Liver (tissue), 9 donors: ENCODE results near the gene SLC37A4. TPM values are rescaled to one million over a fixed set of nuclear protein-coding genes. Genes with fewer than 3 reads are reported as not detected.

Experiments
- DNase-seq: peaks from one replicate; pipeline ENCODE4 v3.0.0-alpha.2; 2017; ENCODE audit warnings: low spot score
- H3K27ac ChIP-seq, 2 donors: one replicate each; pipeline ENCODE4 v1.7.0; 2013; ENCODE audit warnings: inconsistent platforms in 2 of 2, low read length in 2 of 2, control low read depth in 1 of 2, low read depth in 1 of 2, mild to moderate bottlenecking in 1 of 2
- H3K27me3 ChIP-seq, 4 donors: one replicate each; pipeline versions ENCODE4 v1.6.1 to v1.7.0; 2013; ENCODE audit warnings: low read length in 3 of 4, inconsistent platforms in 1 of 4, mild to moderate bottlenecking in 1 of 4, moderate library complexity in 1 of 4; ENCODE audit not compliant: control insufficient read depth in 4 of 4, insufficient read depth in 4 of 4
- H3K36me3 ChIP-seq, 4 donors: one replicate each; pipeline versions ENCODE4 v1.6.1 to v1.7.0; 2013; ENCODE audit warnings: low read length in 3 of 4, mild to moderate bottlenecking in 3 of 4, low read depth in 1 of 4, moderate library complexity in 1 of 4; ENCODE audit not compliant: control insufficient read depth in 4 of 4, insufficient read depth in 3 of 4
- H3K4me1 ChIP-seq, 4 donors: one replicate each; pipeline versions ENCODE4 v1.6.1 to v1.7.0; 2013; ENCODE audit warnings: low read length in 3 of 4, mild to moderate bottlenecking in 3 of 4, moderate library complexity in 1 of 4; ENCODE audit not compliant: control insufficient read depth in 4 of 4, insufficient read depth in 4 of 4
- H3K4me3 ChIP-seq, 3 donors: one replicate each; pipeline versions ENCODE4 v1.6.1 to v1.7.0; 2013; ENCODE audit warnings: low read length in 3 of 3, control low read depth in 1 of 3, low read depth in 1 of 3, mild to moderate bottlenecking in 1 of 3
- H3K9ac ChIP-seq, 2 donors: one replicate each; pipeline ENCODE4 v1.7.0; 2013; ENCODE audit warnings: low read length in 2 of 2, mild to moderate bottlenecking in 2 of 2, moderate library complexity in 2 of 2, control low read depth in 1 of 2, low read depth in 1 of 2
- H3K9me3 ChIP-seq, 4 donors: one replicate each; pipeline versions ENCODE4 v1.6.1 to v1.7.0; 2013; ENCODE audit warnings: low read length in 3 of 4; ENCODE audit not compliant: control insufficient read depth in 4 of 4
- ATF3 ChIP-seq: IDR thresholded peaks from 2 replicates; pipeline ENCODE4 v1.6.1; 2016; ENCODE audit warnings: antibody characterized with exemption
- CTCF ChIP-seq: fragments of 150-350 bp; IDR thresholded peaks from 2 replicates; pipeline ENCODE4 v1.5.1; 2017; ENCODE audit warnings: improper control_type of control experiment, low read depth, low read length; ENCODE audit not compliant: missing input control
- FOXA1 ChIP-seq: IDR thresholded peaks from 2 replicates; pipeline ENCODE4 v1.6.1; 2016; ENCODE audit warnings: antibody characterized with exemption
- FOXA2 ChIP-seq: IDR thresholded peaks from 2 replicates; pipeline ENCODE4 v1.6.1; 2016; ENCODE audit warnings: antibody characterized with exemption
- GABPA ChIP-seq, 2 donors: IDR thresholded peaks in 1 of 2; conservative IDR thresholded peaks in 1 of 2; 2 replicates each; pipeline ENCODE4 v1.6.1; 2016; ENCODE audit warnings: antibody characterized with exemption in 2 of 2, mild to moderate bottlenecking in 1 of 2, moderate library complexity in 1 of 2
- HNF4A ChIP-seq, 2 donors: conservative IDR thresholded peaks; 2 replicates each; pipeline ENCODE4 v1.6.1; 2016; ENCODE audit warnings: antibody characterized with exemption in 2 of 2, mild to moderate bottlenecking in 2 of 2
- HNF4G ChIP-seq: IDR thresholded peaks from 2 replicates; pipeline ENCODE4 v1.6.1; 2016; ENCODE audit warnings: antibody characterized with exemption
- JUND ChIP-seq, 2 donors: IDR thresholded peaks; 2 replicates each; pipeline ENCODE4 v1.6.1; 2016; ENCODE audit warnings: antibody characterized with exemption in 2 of 2
- MAX ChIP-seq: IDR thresholded peaks from 2 replicates; pipeline ENCODE4 v1.6.1; 2016; ENCODE audit warnings: antibody characterized with exemption
- NR2F2 ChIP-seq: IDR thresholded peaks from 2 replicates; pipeline ENCODE4 v1.6.1; 2016; ENCODE audit warnings: antibody characterized with exemption
- RAD21 ChIP-seq, 2 donors: IDR thresholded peaks; 2 replicates each; pipeline ENCODE4 v1.6.1; 2016; ENCODE audit warnings: antibody characterized with exemption in 2 of 2, mild to moderate bottlenecking in 2 of 2
- REST ChIP-seq: IDR thresholded peaks from 2 replicates; pipeline ENCODE4 v1.6.1; 2016; ENCODE audit warnings: antibody characterized with exemption, mild to moderate bottlenecking
- RXRA ChIP-seq, 2 donors: IDR thresholded peaks; 2 replicates each; pipeline ENCODE4 v1.6.1; 2017 to 2018; ENCODE audit warnings: antibody characterized with exemption in 2 of 2, mild to moderate bottlenecking in 1 of 2
- SP1 ChIP-seq: IDR thresholded peaks from 2 replicates; pipeline ENCODE4 v1.6.1; 2018; ENCODE audit warnings: antibody characterized with exemption, mild to moderate bottlenecking
- YY1 ChIP-seq: IDR thresholded peaks from 2 replicates; pipeline ENCODE4 v1.6.1; 2016; ENCODE audit warnings: antibody characterized with exemption, mild to moderate bottlenecking
- ZBTB33 ChIP-seq: IDR thresholded peaks from 2 replicates; pipeline ENCODE4 v1.6.1; 2016; ENCODE audit warnings: antibody characterized with exemption
- WGBS: extraction: QIAGEN DNeasy Blood & Tissue Kit; methylation state at CpG from one replicate; pipeline ENCODE4 v1.1.7; 2013; 5-methylcytosine and 5-hydroxymethylcytosine counted together
- polyA plus RNA-seq, 2 donors: library from polyadenylated mRNA; stranded (reverse) in 1 of 2; unstranded in 1 of 2; fragments of 200-250 nt in 1 of 2; fragments of >200 nt in 1 of 2; fragmentation: Nextera tagmentation in 1 of 2; extraction: Ambion mirVana in 1 of 2; gene quantifications; one replicate each; pipeline versions ENCODE4 v1.2.1 to v1.2.3, GENCODE V29; 2013 to 2015
- total RNA-seq, 2 donors: library from RNA; depleted of rRNA; stranded (reverse); fragments of >200 nt; gene quantifications; one replicate each; pipeline ENCODE4 v1.2.3, GENCODE V29; 2014
- donor health status: healthy.
- donor health status: healthy.
- donor health status: healthy.
- donor health status: healthy.
- donor health status: healthy.

The SLC37A4 gene
- total and polyA plus RNA-seq, 4 donors = 62.7 to 184 (median 96.3) TPM

- Histone ChIP-seq H3K9ac (no peak overlapping the region), H3K4me3 (no peak overlapping the region), H3K27ac (no peak overlapping the region), H3K4me1 (peaks cover 0 to 7% (median 1%) of the 10 kb centered on the region in 4 donors), H3K27me3 (no peaks in the 10 kb centered on the region), H3K9me3 (no peaks in the 10 kb centered on the region), H3K36me3 (no peaks in the 10 kb centered on the region)
- TF ChIP-seq HNF4A (conservative IDR thresholded peaks at IDR 0.05) (no peak), HNF4G (no peak)
- no peak for DNase-seq
- 52% methylated on average over 21 of the region's 21 CpGs for WGBS
Observed at GRCh38 chr11:118980191-118980881, 50.3 kb downstream of the SLC37A4 start.

GRCh38 chr11:118979434-118979833, 51.2 kb downstream of the SLC37A4 start:
- Histone ChIP-seq H3K9ac (no peak overlapping the region), H3K4me3 (no peak overlapping the region), H3K4me1 (peaks cover 0 to 7% (median 1%) of the 10 kb centered on the region in 4 donors), H3K27ac (no peak overlapping the region), H3K36me3 (no peaks in the 10 kb centered on the region), H3K9me3 (no peaks in the 10 kb centered on the region), H3K27me3 (no peaks in the 10 kb centered on the region)
- no peak for TF ChIP-seq GABPA (IDR thresholded peaks at IDR 0.05 in 1 of 2, conservative IDR thresholded peaks at IDR 0.05 in 1 of 2)
- TF ChIP-seq JUND (IDR thresholded peaks at IDR 0.05) = no peak
- no peak for TF ChIP-seq RXRA (IDR thresholded peaks at IDR 0.05)
- no peak for DNase-seq
- WGBS = 79% methylated on average over 9 of the region's 9 CpGs

GRCh38 chr11:118975771-118976709, 54.6 kb downstream of the SLC37A4 start:
- Histone ChIP-seq H3K4me3 (no peak overlapping the region), H3K36me3 (no peaks in the 10 kb centered on the region), H3K9me3 (no peaks in the 10 kb centered on the region), H3K9ac (no peak overlapping the region), H3K4me1 (peaks cover 0 to 7% (median 1%) of the 10 kb centered on the region in 4 donors), H3K27ac (peak overlapping the region; percentile 14 to 66), H3K27me3 (no peaks in the 10 kb centered on the region)
- no peak for DNase-seq
- TF ChIP-seq NR2F2 = no peak
- no peak for TF ChIP-seq GABPA (IDR thresholded peaks at IDR 0.05 in 1 of 2, conservative IDR thresholded peaks at IDR 0.05 in 1 of 2)
- TF ChIP-seq RAD21 (IDR thresholded peaks at IDR 0.05) = no peak
- TF ChIP-seq ATF3 = no peak
- no peak for TF ChIP-seq REST
- no peak for TF ChIP-seq FOXA1
- peak; percentile 30 for TF ChIP-seq SP1
- peak; percentile 23 to 72 for TF ChIP-seq RXRA (IDR thresholded peaks at IDR 0.05)
- TF ChIP-seq HNF4G = no peak
- no peak for TF ChIP-seq MAX
- TF ChIP-seq YY1 = no peak
- peak in 1 of 2 donors; percentile 51 for TF ChIP-seq HNF4A (conservative IDR thresholded peaks at IDR 0.05)
- TF ChIP-seq CTCF = no peak
- no peak for TF ChIP-seq FOXA2
- TF ChIP-seq ZBTB33 = no peak
- WGBS = 50% methylated on average over 15 of the region's 15 CpGs
